PFSK-1 (cell line): ENCODE results near the gene NLK.

Experiments
- FOXP2 ChIP-seq: optimal IDR thresholded peaks from 2 replicates; pipeline ENCODE3; 2011; ENCODE audit warnings: borderline replicate concordance, control low read depth, inconsistent platforms; ENCODE audit not compliant: insufficient read depth; ENCODE audit errors: extremely low read length, extremely low read depth
- POLR2AphosphoS5 ChIP-seq: IDR thresholded peaks from 2 replicates; pipeline ENCODE4 v1.6.1; 2012; ENCODE audit warnings: low read depth, mild to moderate bottlenecking, control low read depth, low read length, moderate library complexity
- REST ChIP-seq, 2 experiments: IDR thresholded peaks; 2 replicates each; pipeline versions ENCODE4 v1.6.1 to v1.8.0; 2011 to 2012; ENCODE audit warnings: low read depth in 2 of 2, low read length in 2 of 2, control low read depth in 1 of 2, inconsistent platforms in 1 of 2, mild to moderate bottlenecking in 1 of 2, moderate library complexity in 1 of 2; ENCODE audit not compliant: insufficient read depth in 1 of 2
- SIN3A ChIP-seq: IDR thresholded peaks from 2 replicates; pipeline ENCODE4 v1.6.1; 2012; ENCODE audit warnings: mild to moderate bottlenecking, low read length, moderate library complexity, borderline replicate concordance; ENCODE audit not compliant: insufficient read depth

- TF ChIP-seq FOXP2 (no peak), REST (IDR thresholded peaks at IDR 0.05; ENCODE audit: insufficient read depth in 1 of 2, low read depth in 2 of 2, low read length in 2 of 2) (no peak), SIN3A (no peak), POLR2AphosphoS5 (no peak)
Measured at GRCh38 chr17:27997522-27997921, 45.0 kb upstream of the NLK start.
